VCaP (cell line): ENCODE measurements around the gene TMEM169.

ENCODE experiments used
- H3K27ac ChIP-seq: fragments of 450-650 bp; 2 replicates; pipeline ENCODE4 v1.5.1; 2017
- TF ChIP-seq, protein P1 (sequence below): fragments of 450-650 bp; conservative IDR thresholded peaks from 2 replicates; pipeline ENCODE4 v1.5.1; 2017; ENCODE audit warnings: mild to moderate bottlenecking, moderate library complexity

Gene TMEM169

DNA sequence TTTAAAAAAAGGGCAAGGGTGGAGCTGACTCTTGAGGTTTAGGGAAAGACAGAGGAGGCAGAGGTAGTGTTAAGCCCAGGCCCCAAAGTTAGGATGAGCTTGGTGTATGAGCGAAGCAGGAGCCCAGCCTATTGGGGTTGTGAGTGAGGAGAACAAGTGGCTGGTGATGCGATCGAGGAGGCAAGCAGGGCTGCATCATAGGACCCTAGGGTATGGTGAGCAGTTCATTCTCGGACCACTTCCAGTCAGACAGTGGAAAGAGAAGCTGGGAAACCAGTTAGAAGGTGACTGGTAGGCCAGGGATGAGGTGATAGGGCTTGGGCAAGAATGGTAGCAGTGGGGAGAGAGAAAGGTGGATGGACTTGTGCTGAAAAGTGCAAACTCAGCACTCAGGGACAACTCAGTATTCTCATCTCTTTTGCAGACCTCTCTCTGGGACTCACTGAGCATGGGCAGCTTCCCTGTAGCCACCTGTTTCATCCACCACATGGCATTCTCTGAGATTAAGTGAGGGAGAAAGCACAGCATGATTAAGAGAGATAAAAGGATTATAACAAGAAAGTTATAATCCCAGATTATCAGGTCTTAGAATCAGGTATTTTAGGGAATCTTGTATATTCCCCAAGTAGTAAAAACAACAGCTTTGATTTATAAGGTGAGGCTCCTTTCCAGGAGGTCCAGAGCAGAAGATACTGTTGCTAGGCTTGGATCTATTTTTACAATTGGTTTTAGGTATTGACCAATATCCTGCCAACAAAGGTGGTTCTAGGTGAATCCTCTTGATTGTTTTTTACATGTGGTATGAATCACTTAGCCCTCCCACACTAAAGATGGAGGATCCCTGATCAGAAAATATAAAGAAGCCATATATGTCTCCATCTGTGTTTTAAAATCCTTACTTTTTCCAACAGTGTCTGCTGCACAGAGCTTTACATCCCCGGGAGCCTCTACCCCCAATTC lies 65.7 kb downstream of the TMEM169 start:
- TF ChIP-seq, protein P1, sequence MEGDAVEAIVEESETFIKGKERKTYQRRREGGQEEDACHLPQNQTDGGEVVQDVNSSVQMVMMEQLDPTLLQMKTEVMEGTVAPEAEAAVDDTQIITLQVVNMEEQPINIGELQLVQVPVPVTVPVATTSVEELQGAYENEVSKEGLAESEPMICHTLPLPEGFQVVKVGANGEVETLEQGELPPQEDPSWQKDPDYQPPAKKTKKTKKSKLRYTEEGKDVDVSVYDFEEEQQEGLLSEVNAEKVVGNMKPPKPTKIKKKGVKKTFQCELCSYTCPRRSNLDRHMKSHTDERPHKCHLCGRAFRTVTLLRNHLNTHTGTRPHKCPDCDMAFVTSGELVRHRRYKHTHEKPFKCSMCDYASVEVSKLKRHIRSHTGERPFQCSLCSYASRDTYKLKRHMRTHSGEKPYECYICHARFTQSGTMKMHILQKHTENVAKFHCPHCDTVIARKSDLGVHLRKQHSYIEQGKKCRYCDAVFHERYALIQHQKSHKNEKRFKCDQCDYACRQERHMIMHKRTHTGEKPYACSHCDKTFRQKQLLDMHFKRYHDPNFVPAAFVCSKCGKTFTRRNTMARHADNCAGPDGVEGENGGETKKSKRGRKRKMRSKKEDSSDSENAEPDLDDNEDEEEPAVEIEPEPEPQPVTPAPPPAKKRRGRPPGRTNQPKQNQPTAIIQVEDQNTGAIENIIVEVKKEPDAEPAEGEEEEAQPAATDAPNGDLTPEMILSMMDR: no peak
- H3K27ac ChIP-seq: no peak overlapping the region

- H3K27ac ChIP-seq: peak overlapping the region; percentile 3; the same call in 1 of the 2 replicates
- TF ChIP-seq, protein P1: no peak
Observed at GRCh38 chr2:216148983-216149382, 67.3 kb downstream of the TMEM169 start.

- TF ChIP-seq, protein P1: no peak
- H3K27ac ChIP-seq: peak overlapping the region; percentile 3; the same call in 1 of the 2 replicates
Observed at GRCh38 chr2:216149741-216150140, 68.0 kb downstream of the TMEM169 start.

DNA sequence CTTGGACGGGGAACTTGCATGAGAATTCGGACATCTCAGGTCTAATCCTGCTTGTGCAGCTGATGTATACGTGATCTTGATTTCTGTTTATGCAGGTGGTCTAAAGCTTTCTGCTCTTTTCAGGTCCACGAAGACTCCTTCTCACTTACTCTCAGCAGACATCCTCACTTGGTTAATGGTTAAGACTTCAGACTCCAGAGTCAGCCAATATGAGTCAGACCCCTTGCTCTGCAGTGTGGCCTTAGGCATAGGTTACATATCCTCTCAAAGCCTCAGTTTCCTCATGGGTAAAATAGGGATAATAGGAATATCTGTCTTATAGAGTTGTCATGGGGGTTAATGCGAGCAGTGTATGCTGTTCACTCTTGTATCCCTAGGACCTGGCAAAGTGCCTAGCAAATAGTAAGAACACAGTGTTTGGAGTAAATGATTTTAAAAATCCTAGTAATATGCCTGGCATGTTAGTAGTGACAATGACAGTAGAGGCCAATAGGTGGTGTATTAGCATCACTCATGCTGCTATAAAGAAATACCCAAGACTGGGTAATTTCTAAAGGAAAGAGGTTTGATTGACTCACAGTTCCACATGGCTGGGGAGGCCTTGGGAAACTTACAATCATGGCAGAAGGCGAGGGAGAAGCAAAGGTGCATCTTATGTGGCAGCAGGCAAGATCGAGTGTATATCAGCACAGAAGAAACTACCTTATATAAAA lies 69.8 kb downstream of the TMEM169 start:
- TF ChIP-seq, protein P1: peak; percentile 49
- no peak overlapping the region for H3K27ac ChIP-seq
